GM11168 (cell line): ENCODE measurements around the gene HLA-C.

Source experiments
- in situ Hi-C: fragments of 300-500 bp; cut with MboI; formaldehyde crosslinking; loops from one replicate; pipeline ENCODE4 v1.12.0; 2022; ENCODE audit warnings: low sequenced_read_pairs; ENCODE audit not compliant: unreplicated experiment

The HLA-C gene

GRCh38 chr6:31222496-31222895 lies 49.4 kb downstream of the HLA-C start:
- in situ Hi-C loops: no loop called here
